ENCODE results near the gene DENND1B. TPM values are rescaled to one million over a fixed set of nuclear protein-coding genes. Genes with fewer than 3 reads are reported as not detected.

Gene DENND1B
- total and polyA plus RNA-seq, 2 of the 8 experiments (the other 6 are each of a cell fraction or from before 2014, with no cell fraction given), result 0.74 to 3.3 TPM

DNA sequence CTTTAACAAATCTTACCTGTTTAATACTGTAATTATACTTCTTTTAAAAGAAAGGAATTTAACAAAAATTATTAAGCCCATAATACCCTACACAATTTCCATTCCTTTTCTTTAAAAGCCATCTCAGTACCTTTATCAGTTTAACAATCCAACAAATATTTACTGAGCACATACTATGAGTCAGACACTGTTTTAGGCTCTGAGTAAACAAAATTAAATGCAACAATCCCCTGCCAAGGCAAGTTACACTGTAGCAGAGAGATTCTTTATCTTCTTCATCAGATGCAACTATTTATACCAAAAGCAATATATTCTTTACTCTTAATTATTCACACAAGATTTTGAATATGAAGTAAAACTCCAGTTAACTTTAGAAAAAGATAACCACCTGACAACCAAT is 12.0 kb downstream of the DENND1B start:
- H3K23me2 ChIP-seq (ENCODE audit: low read depth, low read length), result no peaks in the 10 kb centered on the region
- H4K20me1 ChIP-seq (replicated peaks in 1 of 2; ENCODE audit: control insufficient read depth in 1 of 2, insufficient read depth in 2 of 2, low read length in 2 of 2), result no peaks in the 10 kb centered on the region
- no peak overlapping the region for H2BK5ac ChIP-seq (ENCODE audit: low read depth, low read length)
- H3K27ac ChIP-seq (ENCODE audit: low read depth, low read length), result no peak overlapping the region
- H3K23ac ChIP-seq (ENCODE audit: insufficient read length), result no peak overlapping the region
- H3K4ac ChIP-seq (replicated peaks; ENCODE audit: insufficient read length, low read depth, low read length), result no peak overlapping the region
- no peaks in the 10 kb centered on the region for H3K79me2 ChIP-seq (ENCODE audit: control insufficient read depth in 1 of 2, insufficient read depth in 2 of 2, low read length in 2 of 2)
- H2BK12ac ChIP-seq (ENCODE audit: low read depth, low read length), result no peak overlapping the region
- no peak overlapping the region for H3K18ac ChIP-seq (ENCODE audit: extremely low read depth, low read length)
- H2BK120ac ChIP-seq (replicated peaks; ENCODE audit: low read depth, low read length), result no peak overlapping the region
- H3K36me3 ChIP-seq (ENCODE audit: control insufficient read depth in 2 of 4, insufficient read depth in 4 of 4, low read length in 3 of 4), result no peaks in the 10 kb centered on the region
- no peak overlapping the region for H2AK5ac ChIP-seq (ENCODE audit: low read depth, low read length)
- no peak overlapping the region for H2BK15ac ChIP-seq (ENCODE audit: low read length)
- no peak for FAIRE-seq
- no peak overlapping the region for H3K9ac ChIP-seq (replicated peaks in 1 of 4; ENCODE audit: extremely low read depth in 1 of 4, low read depth in 3 of 4, low read length in 3 of 4)
- no peaks in the 10 kb centered on the region for H3K27me3 ChIP-seq (replicated peaks in 1 of 4; ENCODE audit: control insufficient read depth in 3 of 4, extremely low read depth in 1 of 4, insufficient read depth in 3 of 4, low read length in 3 of 4)
- no peak overlapping the region for H3K4me3 ChIP-seq (ENCODE audit: extremely low read depth in 1 of 4, insufficient read depth in 2 of 4, low read depth in 3 of 4, low read length in 4 of 4)
- no peak overlapping the region for H4K91ac ChIP-seq (replicated peaks; ENCODE audit: insufficient read length, low read length)
- no peak overlapping the region for H2BK20ac ChIP-seq (ENCODE audit: low read length)
- no peak for DNase-seq (ENCODE audit: low read depth in 1 of 2, low spot score in 2 of 2)
- no peak overlapping the region for H2AFZ ChIP-seq (ENCODE audit: low read length)
- no peak overlapping the region for H3K56ac ChIP-seq (replicated peaks; ENCODE audit: insufficient read length, low read depth, low read length)
- CTCF ChIA-PET (ENCODE audit: partially characterized antibody), result interaction anchor here (0.8 kb wide), 1 partner anchor 9 kb away, joined by 3 read pairs; no protein-coding TSS in a partner anchor
- no peaks in the 10 kb centered on the region for H3K9me3 ChIP-seq (ENCODE audit: insufficient read depth in 2 of 2, low read depth in 1 of 2, low read length in 1 of 2)
- no peaks in the 10 kb centered on the region for H3K4me1 ChIP-seq (replicated peaks in 1 of 4; ENCODE audit: control insufficient read depth in 3 of 4, insufficient read depth in 4 of 4, low read length in 3 of 4)
- no peak overlapping the region for H3K4me2 ChIP-seq (ENCODE audit: insufficient read depth in 1 of 2, low read depth in 2 of 2, low read length in 2 of 2)
- POLR2A ChIA-PET (ENCODE audit: partially characterized antibody), result no interaction called here
- no peak overlapping the region for H3K14ac ChIP-seq (ENCODE audit: insufficient read length)
- no peak overlapping the region for H4K5ac ChIP-seq (ENCODE audit: insufficient read length, low read depth, low read length)
- H3K79me1 ChIP-seq (ENCODE audit: low read depth, low read length), result no peaks in the 10 kb centered on the region
- no peak overlapping the region for H4K8ac ChIP-seq (ENCODE audit: extremely low read depth, insufficient read depth, low read length)
- TF ChIP-seq SRF (IDR thresholded peaks at IDR 0.05; ENCODE audit: low read depth, low read length) (no peak), KDM5A (IDR thresholded peaks at IDR 0.05; ENCODE audit: low read length) (no peak), SP1 (IDR thresholded peaks at IDR 0.05; ENCODE audit: low read depth, low read length) (no peak), JUN (IDR thresholded peaks at IDR 0.05; ENCODE audit: low read depth, low read length) (no peak), TAF7 (optimal IDR thresholded peaks at IDR 0.05; ENCODE audit: borderline replicate concordance, low read depth, low read length) (no peak)
- TF ChIP-seq, protein P1, sequence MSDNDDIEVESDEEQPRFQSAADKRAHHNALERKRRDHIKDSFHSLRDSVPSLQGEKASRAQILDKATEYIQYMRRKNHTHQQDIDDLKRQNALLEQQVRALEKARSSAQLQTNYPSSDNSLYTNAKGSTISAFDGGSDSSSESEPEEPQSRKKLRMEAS (IDR thresholded peaks at IDR 0.05), result no peak

All from H1 (cell line).